Heart left ventricle (tissue), 13 donors: Measurements from ENCODE around the gene S100A14.

Experiments used
- CTCF ChIP-seq, 12 donors: fragments of 200-600 bp; sonication (generic) in 4 of 12; IDR thresholded peaks; one replicate each; pipeline versions ENCODE4 v1.5.0 to v1.8.0; 2018 to 2022; ENCODE audit warnings: antibody characterized with exemption in 12 of 12, mild to moderate bottlenecking in 5 of 12
- POLR2A ChIP-seq, 2 donors: fragments of 450-650 bp; IDR thresholded peaks; one replicate each; pipeline ENCODE4 v1.6.1; 2017; ENCODE audit warnings: antibody characterized with exemption in 2 of 2, mild to moderate bottlenecking in 2 of 2, moderate library complexity in 2 of 2
- donor health status: ischemic (EF 13 %, LVEDD 7.1; RV severe dilation, severe dysfunction).
- donor health status: DM: no; HTN: yes; CAD: no.
- donor health status: DM: no; HTN: no; CAD: no.
- donor health status: ischemic (EF 25% LVEDD 6.9; RV normal size, moderate dysfunction).
- donor health status: ischemic (EF 25% LVEDD 5.7; RV mildly dilated, moderate dysfunction).
- donor health status: ischemic (EF 35%, LVEDD 5.7; RV mildly dilated, moderate dysfunction).
- donor health status: nonischemic (EF 11% LVEDD 7.7; RV severe dilation, severe dysfunction).
- donor health status: DM: yes; HTN: yes; CAD: no.
- donor health status: PGD.
- donor health status: ischemic (EF 29% LVEDD 5.4; RV normal size, mild dysfunction).
- donor health status: nonischemic (EF 23%, LVEDD 6.1; RV moderate dilation, normal function).

- TF ChIP-seq CTCF (IDR thresholded peaks at IDR 0.05): no peak
- no peak for TF ChIP-seq POLR2A (IDR thresholded peaks at IDR 0.05)
Measured at GRCh38 chr1:153628638-153629342, 12.7 kb upstream of the S100A14 start.
